ENCODE results near the gene FXYD6. TPM values are rescaled to one million over a fixed set of nuclear protein-coding genes. Genes with fewer than 3 reads are reported as not detected.
A peak's percentile ranks its signal among the peaks of the same experiment; 100 is the strongest.

Gene FXYD6
- total and polyA plus RNA-seq, 2 of the 8 experiments (the other 6 are each of a cell fraction or from before 2014, with no cell fraction given), result 44.6 to 117 TPM

DNA sequence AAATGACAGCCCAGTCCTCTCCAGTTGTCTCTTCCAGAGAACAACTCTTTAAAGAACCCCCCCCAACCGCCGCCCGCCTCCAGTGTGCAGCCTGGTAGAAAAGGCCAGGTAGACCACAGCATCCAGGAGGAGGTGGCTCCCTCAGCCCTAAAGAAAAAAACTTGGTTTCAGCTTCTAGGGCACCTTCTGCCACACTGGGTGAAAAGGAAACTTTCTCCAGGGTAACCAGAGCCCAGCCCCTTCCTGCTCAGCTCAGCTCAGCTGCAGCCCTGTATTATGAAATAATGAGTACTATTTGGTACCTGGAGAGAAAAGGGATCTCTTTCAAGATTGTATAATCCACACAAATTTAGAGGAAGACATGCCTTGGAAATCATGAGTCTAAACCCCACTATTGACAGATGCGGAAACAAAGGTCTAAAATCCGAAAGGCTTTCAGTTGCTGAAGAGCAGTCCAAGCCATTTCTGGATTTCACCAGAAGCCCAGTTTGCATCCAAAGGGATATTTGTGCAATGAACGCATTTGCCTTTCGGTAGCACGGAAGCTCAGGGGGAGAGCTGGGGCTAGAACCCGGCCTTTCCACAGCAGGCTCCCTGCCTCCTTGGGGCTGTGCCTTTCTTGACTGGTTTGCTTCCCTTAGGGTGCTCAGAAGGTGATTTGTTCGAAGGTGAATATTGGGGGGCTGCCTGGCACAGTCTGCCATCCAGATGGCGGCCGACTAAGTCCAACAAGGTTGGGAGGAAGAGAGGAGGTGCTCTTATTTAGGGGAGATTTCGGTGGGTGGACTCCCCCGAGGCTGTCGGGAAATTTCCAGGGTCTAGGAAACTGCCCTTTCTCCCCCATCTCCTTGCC, 3.3 kb downstream of the FXYD6 start:
- CTCF ChIA-PET (ENCODE audit: partially characterized antibody), result interaction anchor here (1.1 to 1.5 kb wide), 2 partner anchors 12 to 74 kb away, joined by 4 to 6 read pairs; no protein-coding TSS in a partner anchor

More for the DNA sequence above, 3.3 kb downstream of the FXYD6 start:
- no peak overlapping the region for H3K56ac ChIP-seq (replicated peaks; ENCODE audit: insufficient read length, low read depth, low read length)
- H3K18ac ChIP-seq (ENCODE audit: extremely low read depth, low read length), result no peak overlapping the region
- 90% methylated on average over 15 of the region's 15 CpGs; no CpG with 5 or more reads in 1 of the 2 experiments for WGBS, 2 experiments (ENCODE audit: extremely low coverage in 1 of 2, insufficient coverage in 1 of 2, insufficient read length in 1 of 2, insufficient replicate concordance in 2 of 2, low coverage in 1 of 2, low lambda C conversion rate in 2 of 2, missing lambda C conversion rate in 1 of 2)
- H3K14ac ChIP-seq (ENCODE audit: insufficient read length), result no peak overlapping the region
- no peak overlapping the region for H4K8ac ChIP-seq (ENCODE audit: extremely low read depth, insufficient read depth, low read length)
- no peak overlapping the region for H2BK5ac ChIP-seq (ENCODE audit: low read depth, low read length)
- H4K20me1 ChIP-seq (replicated peaks in 1 of 2; ENCODE audit: control insufficient read depth in 1 of 2, insufficient read depth in 2 of 2, low read length in 2 of 2), result peaks cover 8 to 12% of the 10 kb centered on the region in 2 experiments
- TF ChIP-seq, protein P1, sequence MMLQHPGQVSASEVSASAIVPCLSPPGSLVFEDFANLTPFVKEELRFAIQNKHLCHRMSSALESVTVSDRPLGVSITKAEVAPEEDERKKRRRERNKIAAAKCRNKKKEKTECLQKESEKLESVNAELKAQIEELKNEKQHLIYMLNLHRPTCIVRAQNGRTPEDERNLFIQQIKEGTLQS (IDR thresholded peaks at IDR 0.05; ENCODE audit: insufficient read depth, low read depth, low read length), result no peak
- no peak for TF ChIP-seq HDAC6 (IDR thresholded peaks at IDR 0.05; ENCODE audit: low read depth, low read length)
- TF ChIP-seq JUND (IDR thresholded peaks at IDR 0.05; ENCODE audit: low read length), result no peak
- no peak for TF ChIP-seq TCF12 (IDR thresholded peaks at IDR 0.05; ENCODE audit: low read depth, low read length)
- TF ChIP-seq KDM4A (IDR thresholded peaks at IDR 0.05; ENCODE audit: low read depth, low read length, severe bottlenecking), result no peak
- TF ChIP-seq EP300 (IDR thresholded peaks at IDR 0.05; ENCODE audit: borderline replicate concordance in 1 of 2, low read depth in 2 of 2, low read length in 2 of 2), result no peak
- peaks cover 0 to 13% (median 12%) of the 10 kb centered on the region in 4 experiments; a peak in 4 of 7 replicates for H3K27me3 ChIP-seq (replicated peaks in 1 of 4; ENCODE audit: control insufficient read depth in 3 of 4, extremely low read depth in 1 of 4, insufficient read depth in 3 of 4, low read length in 3 of 4)
- H3K79me2 ChIP-seq (ENCODE audit: control insufficient read depth in 1 of 2, insufficient read depth in 2 of 2, low read length in 2 of 2), result peaks cover 0 to 41% of the 10 kb centered on the region in 2 experiments; a peak in 1 of 4 replicates
- no peak overlapping the region for H4K5ac ChIP-seq (ENCODE audit: insufficient read length, low read depth, low read length)
- H2AK5ac ChIP-seq (ENCODE audit: low read depth, low read length), result no peak overlapping the region
- peaks cover 9% of the 10 kb centered on the region for H3K79me1 ChIP-seq (ENCODE audit: low read depth, low read length)
- no peak overlapping the region; a peak in 1 of 4 replicates for H3K4me2 ChIP-seq (ENCODE audit: insufficient read depth in 1 of 2, low read depth in 2 of 2, low read length in 2 of 2)
- H3K4me1 ChIP-seq (replicated peaks in 1 of 4; ENCODE audit: control insufficient read depth in 3 of 4, insufficient read depth in 4 of 4, low read length in 3 of 4), result peaks cover 12 to 45% (median 35%) of the 10 kb centered on the region in 4 experiments
- no peak overlapping the region for H3K4ac ChIP-seq (replicated peaks; ENCODE audit: insufficient read length, low read depth, low read length)
- H3K23me2 ChIP-seq (ENCODE audit: low read depth, low read length), result peaks cover 25% of the 10 kb centered on the region
- H3K36me3 ChIP-seq (ENCODE audit: control insufficient read depth in 2 of 4, insufficient read depth in 4 of 4, low read length in 3 of 4), result no peaks in the 10 kb centered on the region
- no peaks in the 10 kb centered on the region for H3K9me3 ChIP-seq (ENCODE audit: insufficient read depth in 2 of 2, low read depth in 1 of 2, low read length in 1 of 2)
- DNase-seq (ENCODE audit: low read depth in 1 of 2, low spot score in 2 of 2), result peak in 1 of 2 experiments; percentile 22
- H2AFZ ChIP-seq (ENCODE audit: low read length), result no peak overlapping the region
- H4K91ac ChIP-seq (replicated peaks; ENCODE audit: insufficient read length, low read length), result no peak overlapping the region
- POLR2A ChIA-PET (ENCODE audit: partially characterized antibody), result interaction anchor here (1.3 kb wide), 1 partner anchor 11 kb away, joined by 3 read pairs; no protein-coding TSS in a partner anchor
- H3K27ac ChIP-seq (ENCODE audit: low read depth, low read length), result no peak overlapping the region
- H2BK120ac ChIP-seq (replicated peaks; ENCODE audit: low read depth, low read length), result no peak overlapping the region
- no peak overlapping the region for H2BK20ac ChIP-seq (ENCODE audit: low read length)
- H3K4me3 ChIP-seq (ENCODE audit: extremely low read depth in 1 of 4, insufficient read depth in 2 of 4, low read depth in 3 of 4, low read length in 4 of 4), result no peak overlapping the region
- H2BK12ac ChIP-seq (ENCODE audit: low read depth, low read length), result no peak overlapping the region
- H3K9ac ChIP-seq (replicated peaks in 1 of 4; ENCODE audit: extremely low read depth in 1 of 4, low read depth in 3 of 4, low read length in 3 of 4), result no peak overlapping the region
- no peak overlapping the region for H3K23ac ChIP-seq (ENCODE audit: insufficient read length)
- FAIRE-seq, result no peak
- no peak overlapping the region for H2BK15ac ChIP-seq (ENCODE audit: low read length)
